Left ventricle myocardium superior (tissue), 1 donor: ENCODE measurements around the gene ANKRD6. TPM values are rescaled to one million over a fixed set of nuclear protein-coding genes. Genes with fewer than 3 reads are reported as not detected.
A peak's percentile ranks its signal among the peaks of the same experiment; 100 is the strongest.

ENCODE experiments used
- ATAC-seq: fragments of 200-7000 bp; cut with Tn5 transposase; one replicate; pipeline ENCODE4 v1.9.1; 2020; ENCODE audit warnings: mild to moderate bottlenecking, moderate library complexity
- DNase-seq: peaks from one replicate; pipeline ENCODE4 v3.0.0-alpha.2; 2020
- intact Hi-C: fragments of 100-400 bp; cut with micrococcal nuclease; formaldehyde crosslinking; loops from one replicate; pipeline ENCODE4 v1.11.0; 2022
- total RNA-seq: library from RNA; stranded (reverse); fragmentation: NEBNext Ultra II Directional; extraction: Animal tissue kit (Norgen Biotek cat#: 25700); gene quantifications from one replicate; pipeline ENCODE4 v1.2.1, GENCODE V29; 2021
- donor health status: DM: no; HTN: yes; CAD: no; lungs with severe emphysema.

The ANKRD6 gene
- total RNA-seq, 1 donor from 2014 or later, result 21.4 TPM

DNA sequence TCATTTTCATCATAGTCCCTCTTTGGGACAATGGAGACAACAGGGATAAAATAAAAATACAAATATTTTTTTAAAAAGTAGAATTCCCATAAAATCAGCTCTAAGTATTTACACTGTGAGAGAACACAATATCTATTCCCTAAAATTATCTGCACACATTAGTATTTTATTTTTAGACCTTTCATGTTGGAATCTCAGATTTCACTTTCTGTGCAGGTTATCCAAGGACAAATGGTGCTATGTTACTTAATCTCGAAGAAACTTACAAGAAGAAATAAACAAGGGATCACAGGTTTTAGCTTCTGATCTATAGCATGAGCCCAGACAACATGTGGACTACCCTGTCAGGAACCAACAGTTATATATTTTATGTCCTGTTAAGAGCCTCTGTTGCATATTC lies 228.6 kb downstream of the ANKRD6 start:
- peak; percentile 51 for ATAC-seq
- intact Hi-C loops, result no loop called here
- DNase-seq, result no peak

DNA sequence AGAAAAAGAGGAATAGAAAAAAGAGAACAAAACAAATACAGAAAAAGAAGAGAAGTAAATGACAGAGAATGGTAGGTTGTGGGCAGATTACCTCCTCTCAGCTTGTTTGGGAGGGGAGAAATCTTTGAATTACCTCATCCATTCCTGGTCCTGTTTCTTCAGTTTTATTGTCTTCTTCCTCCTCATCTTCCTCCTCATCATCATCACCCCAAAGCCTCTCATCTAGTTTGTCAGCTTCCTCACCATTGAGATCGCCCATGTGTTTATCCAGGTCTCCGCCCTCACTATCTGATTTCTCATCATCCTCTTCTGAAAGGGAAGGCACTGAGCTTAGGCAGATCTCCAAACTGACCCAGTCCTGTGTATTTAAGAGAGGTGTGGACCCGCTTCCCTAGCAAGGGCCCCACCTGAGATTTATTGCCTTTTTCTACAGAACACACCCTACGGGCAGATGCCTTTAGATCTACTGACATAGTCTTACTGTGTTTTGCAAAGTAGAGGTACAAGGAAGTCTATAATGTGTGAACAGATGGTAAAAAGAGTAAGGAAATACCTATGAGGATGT lies 229.8 kb downstream of the ANKRD6 start:
- ATAC-seq, result no peak
- DNase-seq, result no peak
- intact Hi-C loops, result no loop called here

DNA sequence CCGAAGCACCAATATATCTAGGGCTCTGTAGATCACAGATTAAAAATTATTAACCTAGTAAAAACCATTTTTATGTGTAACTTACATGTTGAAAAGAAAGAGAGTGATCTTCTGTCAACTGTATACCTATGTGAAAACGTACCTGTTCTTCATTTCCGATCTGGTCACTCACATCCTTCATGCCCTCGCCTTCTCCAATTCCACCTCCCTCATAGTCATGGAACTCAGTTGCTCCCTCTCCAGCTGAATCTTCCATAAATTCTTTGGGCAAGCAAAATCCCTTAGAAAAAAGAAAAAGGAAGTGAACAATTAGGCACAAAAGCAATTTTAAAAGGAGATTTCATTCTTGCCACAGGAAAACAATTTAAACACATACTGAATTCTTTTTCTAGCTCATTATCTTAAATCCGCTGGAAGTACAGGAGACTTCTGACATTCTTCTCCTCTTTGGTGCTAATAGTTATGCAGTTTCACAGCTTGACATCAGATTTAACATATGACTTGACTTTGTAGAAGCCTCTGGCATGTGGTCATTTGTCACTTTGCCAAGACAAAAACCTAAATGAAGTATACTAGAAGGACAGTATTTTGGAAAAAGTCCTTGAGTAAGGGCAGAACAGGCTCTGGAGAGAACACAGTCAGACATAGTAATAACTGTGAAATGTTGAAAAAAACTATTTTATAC lies 235.1 kb downstream of the ANKRD6 start:
- intact Hi-C loops, result no loop called here
- DNase-seq (no peak), ATAC-seq (no peak)

DNA sequence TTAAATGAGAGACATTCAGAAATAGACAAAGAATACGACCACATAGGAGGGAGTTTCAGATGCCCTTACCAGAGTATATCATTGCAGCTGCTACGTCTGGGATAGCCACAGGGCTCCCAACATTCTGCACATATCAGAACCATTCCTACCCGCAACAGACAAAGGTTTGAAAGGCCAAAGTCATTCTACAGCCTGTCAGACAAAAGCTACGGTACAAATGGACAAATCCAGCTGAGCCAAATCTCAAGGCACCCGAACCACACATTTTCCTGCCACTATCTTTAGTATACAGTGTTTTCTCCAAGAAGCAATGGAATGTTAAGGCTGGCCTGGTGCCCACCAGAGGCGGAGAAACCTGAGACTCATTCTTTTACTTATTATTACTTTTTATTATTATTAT lies 236.1 kb downstream of the ANKRD6 start:
- ATAC-seq, result peak; percentile 30
- DNase-seq, result no peak
- intact Hi-C loops, result no loop called here

DNA sequence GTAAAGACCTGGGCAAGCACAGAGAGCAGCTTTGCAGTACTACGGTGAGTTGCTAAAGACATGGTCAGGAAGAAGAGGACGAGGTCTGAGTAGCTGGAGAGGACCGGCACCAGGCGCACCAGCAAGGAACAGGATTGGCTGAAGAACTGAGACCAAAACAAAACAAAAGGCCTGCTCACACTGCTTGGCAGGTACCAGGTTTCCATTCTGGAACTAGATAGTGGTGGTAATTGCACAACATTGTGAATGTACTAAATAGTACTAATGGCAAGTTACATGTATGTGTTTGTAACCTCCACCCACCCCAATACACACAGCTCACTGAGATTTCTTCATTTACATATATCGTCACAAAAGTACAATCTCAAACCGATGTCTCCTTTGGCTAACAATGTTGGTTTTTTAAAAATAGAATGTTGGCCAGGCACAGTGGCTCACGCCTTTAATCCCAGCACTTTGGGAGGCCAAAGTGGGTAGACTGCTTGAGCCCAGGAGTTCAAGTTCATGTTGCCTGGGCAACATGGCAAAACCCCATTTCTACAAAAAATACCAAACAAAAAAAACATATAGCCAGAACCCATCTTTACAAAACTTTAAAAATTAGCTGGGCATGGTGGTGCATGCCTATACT lies 238.1 kb downstream of the ANKRD6 start:
- intact Hi-C loops, result no loop called here
- ATAC-seq, result peak; percentile 78

DNA sequence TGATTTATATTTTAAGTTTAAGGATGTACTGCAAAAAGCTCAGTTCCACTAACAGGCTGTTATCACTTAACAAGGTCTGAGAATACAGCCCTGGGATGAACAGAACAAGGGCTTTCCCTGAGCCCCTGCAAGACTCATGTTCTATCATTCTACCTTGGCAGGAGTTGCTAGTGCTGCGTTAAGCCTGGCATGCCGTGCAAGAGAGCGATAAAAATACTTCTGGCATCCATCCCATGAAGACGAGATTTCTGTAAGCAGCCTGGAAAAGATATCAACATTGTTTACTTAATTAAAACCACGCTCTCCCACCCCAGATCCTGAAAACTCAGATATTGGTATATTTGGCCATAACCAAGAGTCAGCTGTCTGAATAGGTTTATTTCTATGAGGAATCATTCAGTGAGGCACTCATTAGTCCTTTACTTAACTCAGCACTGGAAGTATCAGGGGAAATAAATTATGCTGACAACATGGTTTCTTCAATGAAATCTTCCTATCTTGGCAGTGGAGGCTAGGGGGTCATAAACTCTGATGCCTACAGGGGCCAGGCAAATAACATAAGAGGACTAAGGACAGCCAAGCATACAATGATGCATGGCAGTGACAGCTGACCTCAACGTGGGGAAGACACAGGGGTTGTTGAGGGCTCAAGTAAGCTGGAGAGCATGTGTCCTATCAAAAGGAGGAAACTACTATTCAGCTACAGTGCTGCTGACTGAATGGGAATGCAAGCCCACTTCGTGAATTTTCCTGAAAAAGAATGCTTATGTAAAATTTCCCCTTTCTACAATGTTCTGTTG lies 243.2 kb downstream of the ANKRD6 start:
- peak; percentile 69 for ATAC-seq
- intact Hi-C loops, result no loop called here
- peak; percentile 40 for DNase-seq

More for the DNA sequence above, 238.1 kb downstream of the ANKRD6 start:
- DNase-seq, result no peak

DNA sequence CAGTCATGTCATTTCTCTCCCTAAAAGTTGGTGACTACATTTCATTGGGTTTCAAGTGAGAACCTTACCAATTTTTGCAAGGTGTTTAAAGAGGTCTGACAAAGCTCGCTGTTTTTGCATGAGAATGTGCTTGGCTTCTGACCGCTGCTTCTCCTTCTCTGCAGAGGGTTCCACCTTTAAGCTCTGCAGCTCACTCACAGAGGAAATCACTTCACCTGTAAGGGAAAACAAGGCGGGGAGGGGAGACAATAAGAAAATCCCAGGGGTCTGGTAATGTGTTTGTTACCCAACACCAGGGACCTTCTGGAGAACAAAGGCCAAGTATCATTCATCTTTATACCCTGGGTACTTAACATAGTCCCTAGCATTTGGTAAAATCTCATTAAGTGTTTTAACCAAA lies 245.6 kb downstream of the ANKRD6 start:
- intact Hi-C loops, result no loop called here
- no peak for ATAC-seq

DNA sequence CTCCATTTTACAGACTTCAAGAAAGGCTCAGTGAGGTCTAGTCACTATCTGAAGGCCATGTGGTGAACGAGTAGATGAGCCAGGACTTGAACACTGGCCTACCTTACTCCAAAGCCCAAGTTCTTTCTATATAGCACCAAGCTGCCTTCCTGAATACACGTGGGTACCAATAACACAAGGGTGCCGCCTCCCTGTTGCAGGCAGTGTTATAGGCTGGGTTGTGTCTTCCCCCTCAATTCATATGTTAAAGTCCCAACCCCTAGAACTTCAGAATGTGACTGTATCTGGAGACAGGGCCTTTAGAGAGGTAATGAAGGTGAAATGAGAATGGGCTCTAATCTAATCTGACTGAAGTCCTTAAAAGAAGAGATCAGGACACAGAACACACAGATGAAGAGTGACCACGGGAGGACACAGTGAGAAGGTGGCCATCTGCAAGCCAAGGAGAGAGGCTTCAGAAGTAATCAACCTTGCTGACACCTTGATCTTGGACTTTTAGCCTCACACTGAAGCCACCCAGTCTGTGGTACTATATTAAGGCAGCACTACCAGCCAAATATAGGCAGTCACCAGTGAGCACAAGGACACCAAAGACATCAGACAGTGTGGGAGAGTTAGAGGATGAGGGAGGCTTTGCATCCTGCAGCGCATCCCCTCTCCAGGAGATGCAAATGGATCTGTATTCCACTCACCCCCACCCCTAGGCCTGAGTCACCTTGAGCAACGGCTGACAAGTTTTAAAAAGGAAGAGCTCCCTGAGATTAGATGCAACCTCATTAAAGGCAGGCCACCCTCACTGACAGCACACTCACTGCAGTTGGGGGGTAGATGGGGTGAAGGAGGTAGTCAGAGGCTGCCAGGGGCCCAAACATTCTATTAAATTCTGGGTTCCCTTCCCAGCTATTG lies 246.5 kb downstream of the ANKRD6 start:
- DNase-seq, result no peak
- intact Hi-C loops, result no loop called here
- peak; percentile 64 for ATAC-seq

More for the DNA sequence above, 245.6 kb downstream of the ANKRD6 start:
- no peak for DNase-seq

DNA sequence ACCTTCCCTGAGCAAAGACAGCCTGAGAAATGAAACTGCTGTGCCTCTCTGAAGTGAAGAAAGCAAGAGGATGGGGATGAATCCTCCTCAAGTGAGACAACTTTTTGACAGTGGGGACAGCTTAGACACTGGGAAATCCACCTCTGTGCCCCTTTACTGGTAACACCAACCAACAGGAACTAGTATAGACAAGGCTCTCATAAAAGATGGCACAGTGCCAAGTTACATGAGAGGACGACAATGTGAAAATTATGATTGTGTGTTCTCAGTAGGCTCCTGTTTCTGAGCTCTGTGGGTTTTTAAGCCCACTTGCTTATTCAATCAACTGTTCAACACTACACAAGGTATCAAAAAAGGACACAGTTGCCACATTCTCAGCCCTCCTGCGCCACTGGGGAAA lies 247.2 kb downstream of the ANKRD6 start:
- intact Hi-C loops, result no loop called here
- no peak for DNase-seq
- peak; percentile 40 for ATAC-seq

DNA sequence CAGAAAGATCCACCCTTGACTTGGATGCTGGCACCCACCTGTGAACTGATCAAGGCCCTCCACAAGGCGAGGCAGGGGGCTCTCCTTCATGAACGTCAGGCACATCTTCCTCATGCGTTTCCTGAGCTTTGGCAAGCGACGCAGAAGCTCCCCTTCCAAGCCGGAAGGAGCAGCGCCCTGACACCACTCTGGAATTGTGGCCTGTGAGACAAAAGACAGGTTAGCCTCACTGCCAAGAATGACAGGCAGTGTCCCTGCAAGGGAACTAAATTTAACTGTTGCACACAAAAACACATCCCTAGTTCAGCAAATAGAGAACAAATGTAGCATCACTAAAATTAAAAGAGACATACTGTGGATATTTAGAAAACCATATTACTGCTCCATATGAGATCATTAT lies 247.6 kb downstream of the ANKRD6 start:
- intact Hi-C loops, result no loop called here
- DNase-seq, result no peak
- peak; percentile 76 for ATAC-seq

DNA sequence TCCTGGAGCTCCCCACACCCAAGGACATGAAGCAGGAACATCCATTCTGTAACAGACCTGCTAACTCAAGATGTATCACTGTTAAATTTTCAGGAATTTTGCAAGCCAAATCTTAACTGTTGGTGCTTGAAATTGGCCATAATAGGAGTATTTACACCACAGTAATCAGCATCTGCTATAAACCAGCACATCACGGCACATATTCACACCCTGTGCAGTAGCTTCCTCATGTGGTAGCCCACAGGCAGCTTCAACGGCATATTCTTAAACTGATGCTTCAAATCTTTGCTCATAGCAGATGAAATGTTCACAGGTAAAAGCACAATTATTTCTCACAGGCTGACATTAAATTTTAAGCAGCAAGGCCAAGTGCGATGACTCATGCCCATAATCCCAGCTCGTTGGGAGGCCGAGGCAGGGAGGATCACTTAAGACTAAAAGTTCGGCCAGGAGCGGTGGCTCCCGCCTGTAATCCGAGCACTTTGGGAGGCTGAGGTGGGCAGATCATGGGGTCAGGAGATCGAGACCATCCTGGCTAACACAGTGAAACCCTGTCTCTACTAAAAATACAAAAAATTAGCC lies 249.1 kb downstream of the ANKRD6 start:
- intact Hi-C loops, result no loop called here
- ATAC-seq, result no peak
- DNase-seq, result no peak

DNA sequence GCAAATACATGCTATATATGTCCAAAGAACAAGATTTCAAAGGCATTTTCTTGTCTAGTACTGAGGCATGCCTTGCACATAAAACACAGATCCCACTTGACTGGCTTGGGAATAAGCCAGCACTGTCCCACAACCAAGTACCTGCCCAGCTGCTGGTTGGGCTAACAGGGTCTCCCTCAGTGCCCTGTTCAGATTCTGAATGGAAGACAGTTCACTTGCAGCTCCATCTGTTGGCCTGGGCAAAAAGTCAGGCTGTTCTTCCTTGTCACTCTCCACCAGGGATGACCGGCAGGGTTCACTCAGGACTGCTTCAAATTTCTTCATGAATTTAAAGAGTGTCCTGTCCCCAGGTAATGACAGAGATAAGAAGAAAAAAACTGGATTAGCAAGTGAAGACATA lies 250.0 kb downstream of the ANKRD6 start:
- intact Hi-C loops, result no loop called here
- no peak for DNase-seq
- no peak for ATAC-seq

Other genes starting within 250 kb of the ANKRD6 start
- gene GABRR1, start 215.8 kb upstream of the ANKRD6 start, total RNA-seq, result not detected
- gene GABRR2, start 117.9 kb upstream of the ANKRD6 start, total RNA-seq, result 0.52 TPM
- 13.6 TPM for gene UBE2J1, start 80.4 kb upstream of the ANKRD6 start, total RNA-seq
- 160 TPM for gene RRAGD, start 20.9 kb upstream of the ANKRD6 start, total RNA-seq
- 30.7 TPM for gene LYRM2, start 205.6 kb downstream of the ANKRD6 start, total RNA-seq